Measurements from ENCODE around the gene FBXL16. TPM values are rescaled to one million over a fixed set of nuclear protein-coding genes. Genes with fewer than 3 reads are reported as not detected.

FBXL16 gene
- total RNA-seq, 1 donor from 2014 or later: not detected

- Histone ChIP-seq H3K36me3 (ENCODE audit: control insufficient read depth in 3 of 3, insufficient read depth in 3 of 3, low read length in 3 of 3) (peaks cover 58 to 61% (median 60%) of the 10 kb centered on the region in 3 donors), H3K9ac (ENCODE audit: low read depth in 1 of 3, low read length in 3 of 3) (no peak overlapping the region), H3K4me3 (ENCODE audit: low read length in 3 of 3) (no peak overlapping the region), H3K27ac (ENCODE audit: low read depth, low read length) (no peak overlapping the region), H3K27me3 (ENCODE audit: control insufficient read depth in 3 of 3, insufficient read depth in 3 of 3, low read length in 3 of 3) (no peaks in the 10 kb centered on the region), H3K9me3 (ENCODE audit: control insufficient read depth in 3 of 3, low read length in 3 of 3) (no peaks in the 10 kb centered on the region), H3K4me1 (ENCODE audit: control insufficient read depth in 3 of 3, insufficient read depth in 3 of 3, low read length in 3 of 3) (peaks cover 8 to 9% (median 9%) of the 10 kb centered on the region in 3 donors)
These were observed 29.6 kb upstream of the FBXL16 start for GRCh38 chr16:734981-735881.

GRCh38 chr16:734208-734980 is 28.8 kb upstream of the FBXL16 start:
- Histone ChIP-seq H3K4me1 (ENCODE audit: control insufficient read depth in 3 of 3, insufficient read depth in 3 of 3, low read length in 3 of 3) (peaks cover 0 to 1% (median under 1%) of the 10 kb centered on the region in 3 donors), H3K27me3 (ENCODE audit: control insufficient read depth in 3 of 3, insufficient read depth in 3 of 3, low read length in 3 of 3) (peaks cover 0 to under 1% (median 0%) of the 10 kb centered on the region in 3 donors), H3K36me3 (ENCODE audit: control insufficient read depth in 3 of 3, insufficient read depth in 3 of 3, low read length in 3 of 3) (peaks cover 58 to 60% (median 59%) of the 10 kb centered on the region in 3 donors), H3K9me3 (ENCODE audit: control insufficient read depth in 3 of 3, low read length in 3 of 3) (no peaks in the 10 kb centered on the region), H3K9ac (ENCODE audit: low read depth in 1 of 3, low read length in 3 of 3) (no peak overlapping the region), H3K27ac (ENCODE audit: low read depth, low read length) (no peak overlapping the region), H3K4me3 (ENCODE audit: low read length in 3 of 3) (no peak overlapping the region)

DNA sequence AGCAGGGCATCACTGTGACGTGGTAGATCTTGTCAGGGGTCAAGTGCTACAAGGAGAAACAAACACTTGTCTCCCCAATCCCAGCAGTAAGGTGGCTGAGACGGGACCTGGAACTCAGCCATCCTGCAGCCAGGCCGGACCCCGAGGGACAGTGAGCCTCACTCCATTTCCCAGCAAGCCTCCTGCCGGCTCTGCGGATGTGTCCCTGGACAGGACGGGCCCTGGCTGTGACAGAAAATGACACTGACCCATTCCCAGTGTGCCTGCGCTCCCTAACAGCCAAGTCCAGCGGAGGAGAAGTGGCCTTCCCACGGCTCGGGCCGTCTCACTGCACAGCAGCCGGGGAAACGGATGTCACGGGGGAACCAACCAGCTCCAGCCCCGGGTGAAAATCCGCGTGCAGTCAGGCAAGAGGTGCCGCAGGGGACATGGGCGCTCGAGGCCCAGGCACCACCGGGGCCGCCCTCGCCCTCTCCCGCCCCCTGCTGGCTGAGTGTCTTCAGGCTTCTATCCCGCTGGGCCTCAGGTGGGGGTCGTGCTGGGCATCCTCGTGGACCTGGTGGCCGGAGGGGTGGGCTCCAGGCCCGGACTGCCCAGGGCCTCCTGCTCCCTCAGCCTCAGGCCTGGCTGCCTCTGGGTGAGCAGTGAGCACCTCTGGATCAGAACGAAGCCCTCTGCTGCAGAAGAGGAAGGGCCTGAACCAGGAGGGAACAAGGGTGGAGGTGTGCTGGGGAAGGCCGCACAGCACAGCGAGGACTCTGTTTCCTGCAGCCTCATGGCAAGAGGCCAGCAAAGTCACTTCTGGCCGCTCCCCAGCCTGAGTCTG is 28.0 kb upstream of the FBXL16 start:
- H3K9me3 ChIP-seq (ENCODE audit: control insufficient read depth in 3 of 3, low read length in 3 of 3): no peaks in the 10 kb centered on the region
- no peak overlapping the region for H3K9ac ChIP-seq (ENCODE audit: low read depth in 1 of 3, low read length in 3 of 3)
- no peak overlapping the region for H3K27ac ChIP-seq (ENCODE audit: low read depth, low read length)
- H3K27me3 ChIP-seq (ENCODE audit: control insufficient read depth in 3 of 3, insufficient read depth in 3 of 3, low read length in 3 of 3): peaks cover 0 to 7% (median 0%) of the 10 kb centered on the region in 3 donors
- H3K36me3 ChIP-seq (ENCODE audit: control insufficient read depth in 3 of 3, insufficient read depth in 3 of 3, low read length in 3 of 3): peaks cover 57 to 58% (median 57%) of the 10 kb centered on the region in 3 donors
- H3K4me1 ChIP-seq (ENCODE audit: control insufficient read depth in 3 of 3, insufficient read depth in 3 of 3, low read length in 3 of 3): peaks cover under 1 to 1% (median under 1%) of the 10 kb centered on the region in 3 donors
- no peak overlapping the region for H3K4me3 ChIP-seq (ENCODE audit: low read length in 3 of 3)

DNA sequence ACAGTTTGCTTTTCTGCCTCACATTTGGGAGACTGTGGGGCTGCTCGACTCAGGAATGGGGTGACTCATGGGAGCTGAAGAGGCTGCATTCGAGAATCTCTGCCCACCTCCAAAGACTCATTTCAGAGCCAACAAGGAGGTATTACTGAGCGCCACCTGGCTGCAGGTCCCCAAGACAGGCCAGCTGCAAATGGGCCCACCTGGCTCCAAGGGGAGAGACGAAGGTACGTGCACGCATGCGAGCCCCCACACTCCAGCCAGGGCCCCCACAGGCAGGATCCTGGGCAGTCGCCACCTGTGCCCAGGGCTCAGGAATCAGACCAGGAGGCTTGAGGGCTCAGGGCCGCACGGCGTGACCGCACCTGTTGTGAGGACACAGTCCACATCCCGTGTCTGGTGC is 27.3 kb upstream of the FBXL16 start:
- peaks cover 55 to 56% (median 55%) of the 10 kb centered on the region in 3 donors for H3K36me3 ChIP-seq (ENCODE audit: control insufficient read depth in 3 of 3, insufficient read depth in 3 of 3, low read length in 3 of 3)
- no peaks in the 10 kb centered on the region for H3K9me3 ChIP-seq (ENCODE audit: control insufficient read depth in 3 of 3, low read length in 3 of 3)
- H3K4me1 ChIP-seq (ENCODE audit: control insufficient read depth in 3 of 3, insufficient read depth in 3 of 3, low read length in 3 of 3): peaks cover 2 to 4% (median 4%) of the 10 kb centered on the region in 3 donors
- no peak overlapping the region for H3K9ac ChIP-seq (ENCODE audit: low read depth in 1 of 3, low read length in 3 of 3)
- H3K4me3 ChIP-seq (ENCODE audit: low read length in 3 of 3): no peak overlapping the region
- H3K27ac ChIP-seq (ENCODE audit: low read depth, low read length): no peak overlapping the region
- H3K27me3 ChIP-seq (ENCODE audit: control insufficient read depth in 3 of 3, insufficient read depth in 3 of 3, low read length in 3 of 3): peaks cover 0 to 10% (median 0%) of the 10 kb centered on the region in 3 donors

GRCh38 chr16:732332-732731 is 26.7 kb upstream of the FBXL16 start:
- Histone ChIP-seq H3K27ac (ENCODE audit: low read depth, low read length) (no peak overlapping the region), H3K4me3 (ENCODE audit: low read length in 3 of 3) (no peak overlapping the region), H3K27me3 (ENCODE audit: control insufficient read depth in 3 of 3, insufficient read depth in 3 of 3, low read length in 3 of 3) (peaks cover 4 to 14% (median 5%) of the 10 kb centered on the region in 3 donors), H3K9me3 (ENCODE audit: control insufficient read depth in 3 of 3, low read length in 3 of 3) (no peaks in the 10 kb centered on the region), H3K4me1 (ENCODE audit: control insufficient read depth in 3 of 3, insufficient read depth in 3 of 3, low read length in 3 of 3) (peaks cover 8 to 9% (median 8%) of the 10 kb centered on the region in 3 donors), H3K36me3 (ENCODE audit: control insufficient read depth in 3 of 3, insufficient read depth in 3 of 3, low read length in 3 of 3) (peaks cover 50 to 51% (median 50%) of the 10 kb centered on the region in 3 donors), H3K9ac (ENCODE audit: low read depth in 1 of 3, low read length in 3 of 3) (no peak overlapping the region)

DNA sequence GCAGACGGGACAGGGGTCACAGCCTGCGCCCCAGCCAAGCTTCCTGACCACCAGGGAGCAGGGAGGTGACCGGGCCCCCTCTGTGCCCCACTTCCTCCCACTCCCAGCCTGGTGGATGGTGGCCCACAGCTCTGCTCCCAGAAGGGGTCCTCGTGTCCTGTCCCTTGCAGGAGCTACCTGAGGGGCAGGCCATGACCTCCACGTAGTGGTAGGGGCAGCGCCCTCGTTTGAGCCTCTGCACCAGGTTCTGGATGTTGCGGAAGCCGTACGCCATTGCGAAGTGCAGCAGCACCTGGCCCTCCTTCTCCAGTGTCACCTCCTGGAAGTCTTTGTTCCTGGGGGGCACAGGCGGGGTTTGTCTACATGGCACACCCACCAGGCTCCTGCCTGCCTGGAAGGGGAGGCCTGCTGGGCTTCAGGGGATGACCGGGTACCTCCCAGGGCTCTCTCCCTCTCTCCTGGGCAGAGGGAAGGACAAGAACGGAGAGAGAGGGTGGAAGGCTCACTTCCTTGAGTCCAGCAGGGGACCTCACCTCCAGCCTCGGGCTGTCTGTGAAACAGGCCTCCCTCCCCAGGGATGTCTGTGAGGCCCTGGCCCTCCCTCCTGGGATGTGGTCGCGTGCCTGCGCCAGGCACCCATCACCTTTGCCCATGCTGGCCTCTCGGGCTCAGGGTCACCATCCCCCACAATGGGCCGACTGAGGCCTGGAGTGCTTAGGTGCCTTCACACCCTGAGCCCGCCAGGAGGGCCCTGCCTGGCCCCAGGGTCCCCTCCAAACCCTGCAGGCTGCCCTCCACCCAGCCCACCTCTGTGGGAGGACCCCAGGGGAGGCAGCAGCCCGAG is 25.3 kb upstream of the FBXL16 start:
- Histone ChIP-seq H3K4me3 (ENCODE audit: low read length in 3 of 3) (no peak overlapping the region), H3K36me3 (ENCODE audit: control insufficient read depth in 3 of 3, insufficient read depth in 3 of 3, low read length in 3 of 3) (peaks cover 36 to 39% (median 39%) of the 10 kb centered on the region in 3 donors), H3K27ac (ENCODE audit: low read depth, low read length) (no peak overlapping the region)

DNA sequence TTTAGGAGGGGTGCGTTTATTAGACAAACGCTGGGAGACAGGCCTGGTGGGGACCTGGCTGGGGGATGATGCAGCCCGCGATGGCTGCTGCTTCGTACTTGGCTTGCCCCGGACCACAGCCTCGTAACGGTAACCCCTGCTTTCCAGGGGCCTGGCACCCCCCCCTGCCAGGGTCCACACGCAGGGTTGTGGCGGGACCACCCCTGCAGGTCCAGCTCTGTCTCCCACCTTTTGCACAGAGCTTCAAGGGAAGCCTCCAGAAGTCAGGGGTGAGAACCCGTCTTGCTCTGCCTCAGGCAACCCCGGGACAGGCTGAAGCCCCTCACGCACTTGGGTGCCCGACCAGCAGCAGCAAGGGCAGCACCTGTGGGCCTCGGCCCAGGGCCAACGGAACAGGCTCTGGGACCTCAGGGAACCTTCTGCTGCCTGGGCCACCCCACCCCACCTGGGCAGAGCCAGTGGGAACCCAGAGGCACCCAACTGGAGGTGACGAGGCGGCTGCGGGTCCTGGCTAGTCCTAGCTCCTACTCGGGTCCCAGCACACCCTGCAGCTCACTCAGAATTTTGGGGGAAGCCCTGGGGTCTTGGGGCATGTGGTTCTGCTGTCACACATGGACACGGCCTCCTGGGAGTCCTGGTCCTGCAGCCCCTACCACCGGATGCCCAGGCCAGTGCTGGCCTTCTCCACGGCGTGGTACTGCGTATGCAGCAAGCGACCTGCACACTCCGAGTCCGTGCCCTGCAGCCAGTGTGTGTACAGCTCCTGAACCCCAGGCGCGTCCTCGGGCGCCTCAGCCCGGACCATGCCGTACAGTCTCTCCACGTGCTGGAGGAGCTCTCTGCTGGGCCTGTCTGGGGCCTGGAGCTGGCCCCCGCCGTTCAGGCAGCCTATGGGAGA is 24.4 kb upstream of the FBXL16 start:
- Histone ChIP-seq H3K9me3 (ENCODE audit: control insufficient read depth in 3 of 3, low read length in 3 of 3) (no peaks in the 10 kb centered on the region), H3K4me3 (ENCODE audit: low read length in 3 of 3) (no peak overlapping the region), H3K9ac (ENCODE audit: low read depth in 1 of 3, low read length in 3 of 3) (no peak overlapping the region), H3K4me1 (ENCODE audit: control insufficient read depth in 3 of 3, insufficient read depth in 3 of 3, low read length in 3 of 3) (peaks cover 15 to 16% (median 16%) of the 10 kb centered on the region in 3 donors), H3K27ac (ENCODE audit: low read depth, low read length) (no peak overlapping the region), H3K27me3 (ENCODE audit: control insufficient read depth in 3 of 3, insufficient read depth in 3 of 3, low read length in 3 of 3) (peaks cover 22 to 34% (median 23%) of the 10 kb centered on the region in 3 donors), H3K36me3 (ENCODE audit: control insufficient read depth in 3 of 3, insufficient read depth in 3 of 3, low read length in 3 of 3) (peaks cover 27 to 32% (median 31%) of the 10 kb centered on the region in 3 donors)

More for the DNA sequence above, 25.3 kb upstream of the FBXL16 start:
- peaks cover 15 to 16% (median 16%) of the 10 kb centered on the region in 3 donors for H3K4me1 ChIP-seq (ENCODE audit: control insufficient read depth in 3 of 3, insufficient read depth in 3 of 3, low read length in 3 of 3)
- peaks cover 15 to 25% (median 16%) of the 10 kb centered on the region in 3 donors for H3K27me3 ChIP-seq (ENCODE audit: control insufficient read depth in 3 of 3, insufficient read depth in 3 of 3, low read length in 3 of 3)
- no peaks in the 10 kb centered on the region for H3K9me3 ChIP-seq (ENCODE audit: control insufficient read depth in 3 of 3, low read length in 3 of 3)
- H3K9ac ChIP-seq (ENCODE audit: low read depth in 1 of 3, low read length in 3 of 3): no peak overlapping the region

All from skeletal muscle tissue (tissue), 4 donors.